ENCODE results near the gene NEDD4L.

NEDD4L gene

GRCh38 chr18:58402951-58403702 is 359.1 kb downstream of the NEDD4L start:
- Mint-ChIP-seq H3K36me3 (ENCODE audit: insufficient read depth) (no peaks in the 10 kb centered on the region), H3K27me3 (peaks cover 16 to 23% of the 10 kb centered on the region in 2 donors), H3K27ac (peak overlapping the region in 1 of 2 donors; percentile 51), H3K4me1 (ENCODE audit: low read depth in 2 of 2) (peaks cover 0 to 3% of the 10 kb centered on the region in 2 donors), H3K4me3 (no peak overlapping the region), H3K9me3 (no peaks in the 10 kb centered on the region)
- DNase-seq, result no peak
- ATAC-seq (replicated peaks), result no peak

GRCh38 chr18:58403799-58404455 is 359.9 kb downstream of the NEDD4L start:
- H3K27ac Mint-ChIP-seq, result no peak overlapping the region
- no peaks in the 10 kb centered on the region for H3K36me3 Mint-ChIP-seq (ENCODE audit: insufficient read depth)
- no peak for DNase-seq

GRCh38 chr18:58405107-58405898 is 361.3 kb downstream of the NEDD4L start:
- ATAC-seq (replicated peaks), result no peak
- DNase-seq, result no peak
- H3K36me3 Mint-ChIP-seq (ENCODE audit: insufficient read depth), result no peaks in the 10 kb centered on the region
- H3K4me3 Mint-ChIP-seq, result no peak overlapping the region
- peaks cover 16% of the 10 kb centered on the region in 2 donors for H3K27me3 Mint-ChIP-seq
- H3K4me1 Mint-ChIP-seq (ENCODE audit: low read depth in 2 of 2), result no peaks in the 10 kb centered on the region
- H3K27ac Mint-ChIP-seq, result no peak overlapping the region
- H3K9me3 Mint-ChIP-seq, result no peaks in the 10 kb centered on the region

More at GRCh38 chr18:58403799-58404455, 359.9 kb downstream of the NEDD4L start:
- ATAC-seq (replicated peaks), result no peak
- H3K27me3 Mint-ChIP-seq, result peaks cover 16 to 21% of the 10 kb centered on the region in 2 donors
- no peaks in the 10 kb centered on the region for H3K4me1 Mint-ChIP-seq (ENCODE audit: low read depth in 2 of 2)
- no peak overlapping the region for H3K4me3 Mint-ChIP-seq
- no peaks in the 10 kb centered on the region for H3K9me3 Mint-ChIP-seq

GRCh38 chr18:58407263-58407648 is 363.2 kb downstream of the NEDD4L start:
- ATAC-seq (replicated peaks), result no peak

GRCh38 chr18:58407649-58408407 is 363.8 kb downstream of the NEDD4L start:
- H3K4me1 Mint-ChIP-seq (ENCODE audit: low read depth in 2 of 2), result no peaks in the 10 kb centered on the region
- ATAC-seq (replicated peaks) (no peak), DNase-seq (no peak)
- H3K36me3 Mint-ChIP-seq (ENCODE audit: insufficient read depth), result no peaks in the 10 kb centered on the region
- no peaks in the 10 kb centered on the region for H3K9me3 Mint-ChIP-seq
- no peak overlapping the region for H3K27ac Mint-ChIP-seq
- H3K27me3 Mint-ChIP-seq, result peaks cover 9 to 16% of the 10 kb centered on the region in 2 donors
- no peak overlapping the region for H3K4me3 Mint-ChIP-seq

More at GRCh38 chr18:58407263-58407648, 363.2 kb downstream of the NEDD4L start:
- Mint-ChIP-seq H3K9me3 (no peaks in the 10 kb centered on the region), H3K4me1 (ENCODE audit: low read depth in 2 of 2) (no peaks in the 10 kb centered on the region), H3K27ac (no peak overlapping the region), H3K4me3 (no peak overlapping the region), H3K27me3 (peaks cover 12 to 16% of the 10 kb centered on the region in 2 donors), H3K36me3 (ENCODE audit: insufficient read depth) (no peaks in the 10 kb centered on the region)
- no peak for DNase-seq

GRCh38 chr18:58408665-58409064 is 364.6 kb downstream of the NEDD4L start:
- peaks cover 9 to 12% of the 10 kb centered on the region in 2 donors for H3K27me3 Mint-ChIP-seq
- H3K36me3 Mint-ChIP-seq (ENCODE audit: insufficient read depth), result no peaks in the 10 kb centered on the region
- no peak for ATAC-seq (replicated peaks)
- no peak overlapping the region for H3K27ac Mint-ChIP-seq
- DNase-seq, result no peak
- H3K4me1 Mint-ChIP-seq (ENCODE audit: low read depth in 2 of 2), result no peaks in the 10 kb centered on the region
- H3K9me3 Mint-ChIP-seq, result no peaks in the 10 kb centered on the region
- no peak overlapping the region for H3K4me3 Mint-ChIP-seq

GRCh38 chr18:58409802-58410445 is 365.9 kb downstream of the NEDD4L start:
- Mint-ChIP-seq H3K27me3 (peaks cover 8 to 13% of the 10 kb centered on the region in 2 donors), H3K9me3 (no peaks in the 10 kb centered on the region)

GRCh38 chr18:58411323-58411722 is 367.3 kb downstream of the NEDD4L start:
- DNase-seq, result no peak
- no peaks in the 10 kb centered on the region for H3K36me3 Mint-ChIP-seq (ENCODE audit: insufficient read depth)
- H3K4me3 Mint-ChIP-seq, result no peak overlapping the region
- no peaks in the 10 kb centered on the region for H3K4me1 Mint-ChIP-seq (ENCODE audit: low read depth in 2 of 2)
- peaks cover 12 to 19% of the 10 kb centered on the region in 2 donors for H3K27me3 Mint-ChIP-seq
- H3K9me3 Mint-ChIP-seq, result no peaks in the 10 kb centered on the region
- no peak overlapping the region for H3K27ac Mint-ChIP-seq
- no peak for ATAC-seq (replicated peaks)

More at GRCh38 chr18:58409802-58410445, 365.9 kb downstream of the NEDD4L start:
- Mint-ChIP-seq H3K4me3 (no peak overlapping the region), H3K27ac (no peak overlapping the region), H3K36me3 (ENCODE audit: insufficient read depth) (no peaks in the 10 kb centered on the region), H3K4me1 (ENCODE audit: low read depth in 2 of 2) (no peaks in the 10 kb centered on the region)
- ATAC-seq (replicated peaks), result no peak
- DNase-seq, result no peak

- Mint-ChIP-seq H3K36me3 (ENCODE audit: insufficient read depth) (no peaks in the 10 kb centered on the region), H3K4me3 (no peak overlapping the region)
- DNase-seq, result no peak
Measured at GRCh38 chr18:58412844-58413666, 369.0 kb downstream of the NEDD4L start.

GRCh38 chr18:58413667-58414628 is 369.9 kb downstream of the NEDD4L start:
- no peak overlapping the region for H3K4me3 Mint-ChIP-seq
- H3K27ac Mint-ChIP-seq, result no peak overlapping the region
- DNase-seq (no peak), ATAC-seq (replicated peaks) (no peak)
- peaks cover 31 to 34% of the 10 kb centered on the region in 2 donors for H3K27me3 Mint-ChIP-seq
- no peaks in the 10 kb centered on the region for H3K9me3 Mint-ChIP-seq
- H3K4me1 Mint-ChIP-seq (ENCODE audit: low read depth in 2 of 2), result no peaks in the 10 kb centered on the region
- no peaks in the 10 kb centered on the region for H3K36me3 Mint-ChIP-seq (ENCODE audit: insufficient read depth)

More at GRCh38 chr18:58412844-58413666, 369.0 kb downstream of the NEDD4L start:
- ATAC-seq (replicated peaks), result no peak
- H3K4me1 Mint-ChIP-seq (ENCODE audit: low read depth in 2 of 2), result no peaks in the 10 kb centered on the region
- H3K27me3 Mint-ChIP-seq, result peaks cover 30 to 33% of the 10 kb centered on the region in 2 donors
- no peaks in the 10 kb centered on the region for H3K9me3 Mint-ChIP-seq
- H3K27ac Mint-ChIP-seq, result no peak overlapping the region

- Mint-ChIP-seq H3K27ac (no peak overlapping the region), H3K27me3 (peaks cover 45 to 47% of the 10 kb centered on the region in 2 donors), H3K4me1 (ENCODE audit: low read depth in 2 of 2) (no peaks in the 10 kb centered on the region), H3K36me3 (ENCODE audit: insufficient read depth) (no peaks in the 10 kb centered on the region), H3K9me3 (peaks cover 0 to 14% of the 10 kb centered on the region in 2 donors), H3K4me3 (no peak overlapping the region)
- DNase-seq (no peak), ATAC-seq (replicated peaks) (no peak)
Measured at GRCh38 chr18:58416014-58416703, 372.1 kb downstream of the NEDD4L start.
